ENCODE measurements around the gene GPR137.

GRCh38 chr11:64255135-64256128 lies 30.2 kb upstream of the GPR137 start:
- TF ChIP-seq EZH2 (IDR thresholded peaks at IDR 0.05) = no peak
- TF ChIP-seq CTCF (IDR thresholded peaks at IDR 0.05) = no peak
- no peak for TF ChIP-seq EZH2phosphoT487 (IDR thresholded peaks at IDR 0.05)

All from neural progenitor cell (in vitro differentiated cells).